Mammary epithelial cell (primary cell): ENCODE data around the gene ADRM1.

Experiments used
- EZH2 ChIP-seq: IDR thresholded peaks from 2 replicates; pipeline ENCODE4 v1.6.1; 2012; ENCODE audit warnings: low read length, inconsistent platforms, borderline replicate concordance
- TF ChIP-seq, protein P1 (sequence below), 2 donors: IDR thresholded peaks in 1 of 2; conservative IDR thresholded peaks in 1 of 2; 2 replicates each; pipeline ENCODE4 v1.5.1; 2011 to 2012; ENCODE audit warnings: inconsistent platforms in 2 of 2, low read length in 2 of 2, mild to moderate bottlenecking in 2 of 2, control low read depth in 1 of 2, low read depth in 1 of 2; ENCODE audit not compliant: insufficient read depth in 1 of 2; ENCODE audit errors: extremely low read depth in 1 of 2

DNA sequence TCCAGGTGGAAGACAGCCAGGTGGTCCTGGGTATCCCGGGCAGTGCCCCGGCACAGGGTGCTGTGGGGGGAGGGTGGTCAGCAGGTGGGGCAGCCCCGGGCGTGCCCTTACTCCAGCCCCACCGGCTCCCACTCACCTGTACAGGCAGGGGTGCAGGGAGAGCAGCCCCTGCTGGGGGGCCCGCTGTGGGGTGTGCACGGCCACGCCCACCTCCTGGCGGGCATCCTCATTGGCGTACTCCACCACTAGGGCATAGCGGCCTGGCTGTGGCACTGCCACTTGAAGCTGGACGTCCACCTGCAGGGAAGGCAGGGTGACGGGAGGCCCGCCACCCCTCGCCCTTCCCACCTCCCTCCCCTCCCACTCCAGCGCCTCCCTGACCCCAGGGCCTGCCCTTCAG lies 29.6 kb downstream of the ADRM1 start:
- TF ChIP-seq, protein P1, sequence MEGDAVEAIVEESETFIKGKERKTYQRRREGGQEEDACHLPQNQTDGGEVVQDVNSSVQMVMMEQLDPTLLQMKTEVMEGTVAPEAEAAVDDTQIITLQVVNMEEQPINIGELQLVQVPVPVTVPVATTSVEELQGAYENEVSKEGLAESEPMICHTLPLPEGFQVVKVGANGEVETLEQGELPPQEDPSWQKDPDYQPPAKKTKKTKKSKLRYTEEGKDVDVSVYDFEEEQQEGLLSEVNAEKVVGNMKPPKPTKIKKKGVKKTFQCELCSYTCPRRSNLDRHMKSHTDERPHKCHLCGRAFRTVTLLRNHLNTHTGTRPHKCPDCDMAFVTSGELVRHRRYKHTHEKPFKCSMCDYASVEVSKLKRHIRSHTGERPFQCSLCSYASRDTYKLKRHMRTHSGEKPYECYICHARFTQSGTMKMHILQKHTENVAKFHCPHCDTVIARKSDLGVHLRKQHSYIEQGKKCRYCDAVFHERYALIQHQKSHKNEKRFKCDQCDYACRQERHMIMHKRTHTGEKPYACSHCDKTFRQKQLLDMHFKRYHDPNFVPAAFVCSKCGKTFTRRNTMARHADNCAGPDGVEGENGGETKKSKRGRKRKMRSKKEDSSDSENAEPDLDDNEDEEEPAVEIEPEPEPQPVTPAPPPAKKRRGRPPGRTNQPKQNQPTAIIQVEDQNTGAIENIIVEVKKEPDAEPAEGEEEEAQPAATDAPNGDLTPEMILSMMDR (conservative IDR thresholded peaks at IDR 0.05 in 1 of 2, IDR thresholded peaks at IDR 0.05 in 1 of 2; ENCODE audit: extremely low read depth in 1 of 2, insufficient read depth in 1 of 2, low read depth in 1 of 2, low read length in 2 of 2) = no peak
- no peak for TF ChIP-seq EZH2
